Measurements from ENCODE around the gene RHOB. TPM values are rescaled to one million over a fixed set of nuclear protein-coding genes. Genes with fewer than 3 reads are reported as not detected.
"Not testable (repeated sequence)": the region's sequence is repeated elsewhere in the genome, so short reads cannot be mapped to it uniquely, and the experiment has no call there.

Gene RHOB
- 100 to 1,000 TPM; 141 to 332 TPM for total RNA-seq
- long read RNA-seq, transcript RHOB-201 (1 exons, 2,372 nt) = major isoform, 48 of 48 reads
- long read RNA-seq, partial matches to known transcripts = 0 of 48 reads
- long read RNA-seq, other reads (novel, unspliced or antisense) = 0 of 48 reads

GRCh38 chr2:20446917-20447436 is at the start of gene RHOB:
Gene RHOB (plus strand): TSS chr2:20447074. CDS start chr2:20447466, 392 bp downstream.
- peak; percentile 82 for ATAC-seq
- DNase-seq = peak; percentile 95 to 97
- intact Hi-C loops (cut with DNase I, micrococcal nuclease) = loop anchor here in 1 of 2 donors (10.0 kb wide), 1 partner anchor 198 kb away; no protein-coding TSS in a partner anchor

DNA sequence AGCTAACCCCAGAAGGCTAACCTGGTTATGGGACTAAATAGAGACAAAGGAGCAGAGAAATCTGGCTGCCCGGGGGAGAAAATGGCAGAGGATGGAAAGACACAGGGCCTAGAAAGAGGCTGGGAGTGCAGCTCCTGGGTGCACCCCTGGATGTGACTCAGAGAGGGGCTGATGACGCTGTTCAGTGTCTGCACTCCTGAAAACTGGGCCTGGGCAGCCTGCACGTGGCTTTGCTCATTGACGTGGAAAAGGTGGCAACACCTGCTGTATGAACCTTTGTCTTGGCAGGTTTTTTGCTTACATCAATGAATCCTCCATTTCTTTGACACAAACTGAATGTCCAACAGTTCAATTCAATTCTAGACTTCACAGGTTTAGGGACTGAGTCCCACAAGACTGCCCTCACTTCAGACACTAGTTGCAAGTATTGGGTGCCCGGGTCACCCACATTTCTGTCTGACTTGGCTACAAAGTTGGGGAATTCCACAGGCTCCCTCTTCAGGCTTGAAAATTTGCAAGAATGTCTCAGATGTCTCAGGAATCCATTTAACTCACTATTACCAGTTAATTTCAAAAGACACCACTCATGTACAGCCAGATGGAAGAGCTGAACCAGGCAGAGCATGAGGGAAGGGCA is 48.9 kb upstream of the RHOB start:
- no peak for ATAC-seq
- DNase-seq = no peak
- intact Hi-C loops (cut with DNase I, micrococcal nuclease) = loop anchor here in 1 of 2 donors (5.0 kb wide), 1 partner anchor 239 kb away; no protein-coding TSS in a partner anchor

GRCh38 chr2:20398956-20399567 is 47.8 kb upstream of the RHOB start:
- DNase-seq (no peak), ATAC-seq (no peak)
- intact Hi-C loops (cut with DNase I, micrococcal nuclease) = loop anchor here in 1 of 2 donors (5.0 kb wide), 1 partner anchor 238 kb away; no protein-coding TSS in a partner anchor

DNA sequence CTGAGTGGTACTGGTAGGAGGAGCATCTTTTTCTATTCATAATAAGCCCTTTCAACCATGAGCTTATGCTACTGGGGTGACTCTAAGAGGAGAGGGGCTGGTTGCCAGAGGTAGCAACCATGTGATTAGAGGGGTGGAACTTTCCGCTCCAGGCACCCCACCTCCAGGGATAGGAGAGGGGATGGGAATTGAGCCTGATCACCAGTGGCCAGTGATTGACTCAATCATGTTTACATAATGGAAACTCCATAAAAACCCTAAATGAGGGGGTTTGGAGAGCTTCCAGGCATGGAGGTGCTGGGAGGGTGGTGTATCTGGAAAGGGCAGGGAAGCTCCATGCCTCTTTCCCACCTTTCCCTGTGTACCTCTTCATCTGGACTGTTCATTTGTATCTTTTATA is 46.6 kb upstream of the RHOB start:
- no peak for DNase-seq
- ATAC-seq = no peak
- intact Hi-C loops (cut with DNase I, micrococcal nuclease) = no loop called here

DNA sequence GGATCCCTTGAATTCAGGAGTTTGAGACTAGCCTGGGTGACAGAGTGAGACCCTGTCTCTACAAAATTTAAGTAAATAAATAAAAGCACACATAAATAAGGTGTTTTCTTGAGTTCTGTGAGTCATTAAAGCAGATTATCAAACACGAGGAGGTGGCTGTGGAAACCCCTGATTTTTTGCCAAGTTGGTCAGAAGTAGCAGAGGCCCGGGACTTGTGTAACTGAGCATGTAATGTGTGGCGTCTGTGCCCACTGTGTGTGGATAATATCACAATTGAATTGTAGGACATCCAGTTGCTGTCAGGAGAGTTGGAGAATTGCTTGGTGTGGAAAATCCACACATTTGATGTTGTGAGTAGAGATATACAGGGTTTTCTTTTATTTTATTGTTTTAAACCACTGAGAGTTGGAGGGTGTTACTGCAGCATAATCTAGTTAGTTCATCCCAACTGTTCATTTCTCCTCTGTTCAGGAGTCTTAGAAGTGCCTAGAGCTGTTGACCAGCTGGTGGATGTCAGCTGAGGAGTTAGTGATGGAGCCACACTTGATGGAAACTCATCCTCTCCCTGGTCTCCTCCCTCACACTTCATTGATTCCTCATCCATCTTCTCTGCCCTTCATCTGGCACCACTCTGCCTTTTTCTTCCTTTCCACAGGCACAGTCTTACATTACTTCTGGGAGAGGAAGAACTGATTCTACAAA is 45.9 kb upstream of the RHOB start:
- ATAC-seq (no peak), DNase-seq (no peak)
- intact Hi-C loops (cut with DNase I, micrococcal nuclease) = no loop called here

DNA sequence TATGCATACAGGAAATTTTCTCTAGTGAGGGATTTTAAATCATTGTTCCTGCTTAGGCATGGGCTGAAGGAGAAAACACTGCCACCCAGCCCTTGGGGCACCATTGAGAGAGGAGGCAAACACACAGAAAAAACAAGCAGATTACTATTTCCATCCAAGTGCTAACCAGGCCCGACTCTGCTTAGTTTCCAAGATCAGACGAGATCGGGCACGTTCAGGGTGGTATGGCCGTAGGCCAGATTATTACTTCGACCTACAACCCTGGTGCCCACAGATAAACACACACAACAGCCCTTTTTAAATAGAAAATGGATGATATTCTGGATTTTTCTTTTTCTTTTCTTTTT is 45.4 kb upstream of the RHOB start:
- DNase-seq = no peak
- intact Hi-C loops (cut with DNase I, micrococcal nuclease) = no loop called here
- no peak for ATAC-seq

DNA sequence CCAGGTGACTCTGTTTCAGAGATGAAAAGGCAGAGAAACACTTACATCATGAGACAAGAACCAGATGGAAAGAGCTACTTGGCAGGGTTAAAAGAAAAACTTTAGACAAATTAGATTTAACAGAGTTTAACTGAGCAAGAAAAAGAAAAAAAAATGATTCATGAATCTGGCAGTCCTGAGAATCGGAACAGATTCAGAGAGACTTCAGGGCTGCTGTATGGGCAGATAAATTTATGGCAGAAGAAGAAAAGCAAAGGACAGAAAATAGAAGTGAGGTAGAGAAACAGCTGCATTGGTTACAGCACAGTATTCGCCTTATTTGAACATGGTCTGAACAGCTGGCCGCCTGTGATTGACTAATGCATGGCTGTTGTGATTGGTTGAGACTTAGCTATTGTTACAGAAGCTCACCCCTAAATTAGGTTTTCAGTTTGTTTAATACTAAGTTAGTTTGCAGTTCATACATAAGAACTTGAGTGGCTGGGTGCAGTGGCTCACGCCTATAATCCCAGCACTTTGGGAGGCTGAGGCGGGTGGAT is 43.0 kb upstream of the RHOB start:
- intact Hi-C loops (cut with DNase I, micrococcal nuclease) = no loop called here
- DNase-seq = no peak
- ATAC-seq = no peak

DNA sequence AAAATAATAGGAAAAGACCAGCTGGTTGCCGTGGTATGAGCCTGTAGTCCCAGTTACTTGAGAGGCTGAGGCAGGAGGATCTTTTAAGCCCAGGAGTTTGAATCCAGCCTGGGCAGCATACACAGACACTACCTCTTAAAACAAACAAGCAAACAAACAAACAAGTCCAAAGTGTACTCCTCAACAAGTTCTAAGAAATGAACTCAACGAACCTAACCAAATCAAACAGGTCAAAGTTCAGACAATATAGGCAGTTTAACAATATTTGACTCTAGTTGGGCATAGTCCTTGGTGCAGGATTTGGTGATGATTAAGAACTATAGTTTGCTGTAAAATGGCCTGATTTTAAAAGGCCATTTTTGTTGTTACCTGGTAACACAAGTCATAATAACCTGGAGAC is 41.9 kb upstream of the RHOB start:
- intact Hi-C loops (cut with DNase I, micrococcal nuclease) = no loop called here
- no peak for ATAC-seq
- no peak for DNase-seq

DNA sequence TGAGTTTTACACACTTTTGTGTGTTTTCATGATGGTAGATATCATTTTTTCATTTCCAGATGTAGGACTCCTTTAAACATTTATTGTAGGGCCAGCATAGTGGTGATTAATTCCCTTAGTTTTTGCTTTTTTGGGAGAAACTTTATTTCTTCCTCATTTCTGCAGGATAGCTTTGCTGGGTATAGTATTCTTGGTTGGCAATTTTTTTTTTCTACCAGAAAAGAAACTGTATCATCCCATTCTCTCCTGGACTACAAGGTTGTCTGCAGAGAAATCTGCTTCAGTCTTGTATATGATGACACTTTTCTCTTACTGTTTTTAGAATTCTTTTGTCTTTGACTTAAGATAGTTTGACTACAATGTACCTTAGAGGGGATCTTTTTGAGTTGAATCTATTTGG is 37.8 kb upstream of the RHOB start:
- intact Hi-C loops (cut with DNase I, micrococcal nuclease) = no loop called here

DNA sequence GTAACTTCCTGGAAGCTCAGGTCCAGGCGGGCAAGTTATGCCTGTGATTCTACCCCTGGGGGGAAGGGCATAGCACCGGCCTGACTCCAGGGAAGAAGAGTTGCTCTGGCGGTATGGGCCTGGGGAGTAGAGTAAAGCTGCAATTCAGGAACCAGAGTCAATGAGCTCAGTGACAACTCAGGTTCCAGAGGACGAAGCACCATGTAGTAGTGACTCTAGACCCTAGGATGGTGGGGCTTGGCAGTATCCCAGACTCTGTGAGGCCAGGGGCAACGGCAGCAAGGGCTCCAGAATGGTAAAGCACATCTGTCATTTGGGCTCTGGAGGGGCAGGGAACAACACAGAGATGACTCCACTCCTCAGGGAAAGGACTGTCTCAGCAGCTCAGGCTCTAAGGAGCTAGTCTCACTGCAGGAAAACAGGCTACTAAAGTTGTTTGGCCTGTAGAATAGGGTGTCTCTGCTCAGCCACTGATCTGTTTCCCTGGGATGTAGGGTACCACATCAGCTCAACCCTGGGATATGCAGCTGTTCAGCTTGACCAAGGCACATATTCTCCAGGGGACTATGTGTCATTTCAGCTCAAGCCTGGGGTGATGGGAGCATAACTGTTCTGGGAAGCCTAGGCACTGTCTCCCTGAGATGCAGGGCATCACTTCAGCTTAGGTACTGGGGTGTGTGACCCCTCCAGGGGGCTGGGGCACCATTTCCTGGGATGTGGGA is 36.2 kb upstream of the RHOB start:
- intact Hi-C loops (cut with DNase I, micrococcal nuclease) = no loop called here
- DNase-seq (no peak), ATAC-seq (no peak)

More for the DNA sequence above, 37.8 kb upstream of the RHOB start:
- DNase-seq = no peak
- ATAC-seq = no peak

- DNase-seq = peak; percentile 82 to 93
- peak; percentile 95 for ATAC-seq
- intact Hi-C loops (cut with DNase I, micrococcal nuclease) = no loop called here
Measured at GRCh38 chr2:20411361-20411894, 35.4 kb upstream of the RHOB start.

GRCh38 chr2:20414806-20415205 is 32.1 kb upstream of the RHOB start:
- no peak for ATAC-seq

GRCh38 chr2:20415511-20415918 is 31.4 kb upstream of the RHOB start:
- ATAC-seq = peak; percentile 59
- intact Hi-C loops (cut with DNase I, micrococcal nuclease) = no loop called here

More at GRCh38 chr2:20414806-20415205, 32.1 kb upstream of the RHOB start:
- intact Hi-C loops (cut with DNase I, micrococcal nuclease) = no loop called here
- DNase-seq = no peak

DNA sequence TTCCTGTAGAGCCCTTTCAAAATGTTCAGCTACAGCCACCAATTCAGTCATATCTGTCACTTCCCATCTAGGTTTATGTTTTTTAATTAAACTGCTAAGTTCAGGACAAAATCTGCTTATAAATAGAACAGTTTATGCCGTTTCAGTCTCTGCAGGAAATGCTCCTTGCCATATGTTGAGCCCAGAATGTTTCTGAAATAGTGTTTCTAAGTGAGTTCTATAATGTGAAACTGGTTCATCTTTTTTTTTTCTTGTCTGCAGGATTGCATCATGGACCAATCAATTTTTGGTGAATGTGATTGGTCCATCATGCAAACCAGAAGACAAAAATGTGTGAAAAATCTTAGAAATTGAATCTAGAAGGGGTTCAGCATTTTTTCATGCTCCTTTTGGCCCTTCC is 30.2 kb upstream of the RHOB start:
- DNase-seq (no peak), ATAC-seq (no peak)
- intact Hi-C loops (cut with DNase I, micrococcal nuclease) = no loop called here

More at GRCh38 chr2:20415511-20415918, 31.4 kb upstream of the RHOB start:
- DNase-seq = peak; percentile 53 to 62

GRCh38 chr2:20417230-20417821 is 29.5 kb upstream of the RHOB start:
- ATAC-seq; intact Hi-C loops (cut with DNase I, micrococcal nuclease): not testable (repeated sequence)
- DNase-seq = peak in 1 of 2 donors; percentile 3

GRCh38 chr2:20418519-20418918 is 28.4 kb upstream of the RHOB start:
- intact Hi-C loops (cut with DNase I, micrococcal nuclease) = no loop called here
- peak; percentile 41 for ATAC-seq
- peak in 1 of 2 donors; percentile 17 for DNase-seq

- ATAC-seq (peak; percentile 87), DNase-seq (peak in 1 of 2 donors; percentile 55)
- intact Hi-C loops (cut with DNase I, micrococcal nuclease) = no loop called here
Measured at GRCh38 chr2:20419007-20419576, 27.8 kb upstream of the RHOB start.

DNA sequence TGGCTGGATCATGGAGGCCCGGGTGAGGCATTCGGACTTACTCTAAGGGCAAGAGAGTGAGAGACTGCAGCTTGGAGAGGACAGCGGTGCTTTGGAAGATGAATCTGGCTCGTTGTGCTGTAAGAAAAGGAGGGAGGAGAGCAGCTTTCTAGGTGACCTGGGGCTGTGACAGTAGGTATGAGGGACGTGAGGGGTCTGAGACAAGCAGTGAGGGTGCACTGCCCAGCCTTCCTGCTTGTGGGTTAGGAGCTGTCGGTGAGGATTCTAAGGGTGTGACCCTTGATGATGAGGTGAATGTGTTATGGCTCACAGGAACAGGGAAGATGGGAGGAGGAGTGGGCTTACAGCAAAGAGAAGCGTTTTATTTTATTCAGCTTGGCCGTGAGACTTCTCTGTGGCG is 27.1 kb upstream of the RHOB start:
- ATAC-seq (no peak), DNase-seq (no peak)
- intact Hi-C loops (cut with DNase I, micrococcal nuclease) = no loop called here
